GM23338 (cell line): ENCODE results near the gene TNIP2. TPM values are rescaled to one million over a fixed set of nuclear protein-coding genes. Genes with fewer than 3 reads are reported as not detected.

Experiments
- ATAC-seq: fragments of 200-7000 bp; cut with Tn5 transposase; 3 replicates; pipeline ENCODE4 v1.9.1; 2020
- DNase-seq: peaks from one replicate; pipeline ENCODE4 v3.0.0-alpha.2; 2015; ENCODE audit warnings: low spot score
- H2AFZ ChIP-seq: fragments of 200-600 bp; sonication (generic); 2 replicates; pipeline ENCODE4 v1.8.0; 2016; ENCODE audit warnings: antibody characterized with exemption, mild to moderate bottlenecking, moderate library complexity
- H3F3A ChIP-seq: fragments of 200-600 bp; sonication (generic); replicated peaks from 2 replicates; pipeline ENCODE4 v1.8.0; 2017; ENCODE audit warnings: antibody characterized with exemption, mixed run types, low read depth
- H3K27ac ChIP-seq: fragments of 200-600 bp; sonication (generic); 2 replicates; pipeline ENCODE4 v1.6.1; 2016; ENCODE audit warnings: low read depth
- H3K27me3 ChIP-seq: fragments of 200-600 bp; sonication (generic); 2 replicates; pipeline ENCODE4 v1.8.0; 2016; ENCODE audit warnings: mild to moderate bottlenecking, mixed run types, moderate library complexity; ENCODE audit not compliant: insufficient read depth
- H3K36me3 ChIP-seq: fragments of 200-600 bp; sonication (generic); 2 replicates; pipeline ENCODE4 v1.8.0; 2016; ENCODE audit warnings: mild to moderate bottlenecking; ENCODE audit not compliant: insufficient read depth
- H3K4me1 ChIP-seq: fragments of 200-600 bp; sonication (generic); 2 replicates; pipeline ENCODE4 v1.8.0; 2016; ENCODE audit warnings: mild to moderate bottlenecking, moderate library complexity; ENCODE audit not compliant: insufficient read depth
- H3K4me2 ChIP-seq: fragments of 200-600 bp; sonication (generic); 2 replicates; pipeline ENCODE4 v1.7.1; 2017; ENCODE audit warnings: mixed run types
- H3K4me3 ChIP-seq: fragments of 200-600 bp; sonication (generic); 2 replicates; pipeline ENCODE4 v1.6.1; 2016; ENCODE audit warnings: mixed run types
- H3K79me2 ChIP-seq: fragments of 200-600 bp; sonication (generic); replicated peaks from 2 replicates; pipeline ENCODE4 v1.8.0; 2017; ENCODE audit warnings: mild to moderate bottlenecking; ENCODE audit not compliant: insufficient read depth
- H3K9me2 ChIP-seq: fragments of 200-600 bp; sonication (generic); 2 replicates; pipeline ENCODE4 v1.8.0; 2017; ENCODE audit not compliant: insufficient read depth
- H4K20me1 ChIP-seq: fragments of 200-600 bp; sonication (generic); replicated peaks from 2 replicates; pipeline ENCODE4 v1.8.0; 2017; ENCODE audit warnings: mild to moderate bottlenecking; ENCODE audit not compliant: insufficient read depth
- H3K27ac Mint-ChIP-seq: 2 replicates; pipeline ENCODE4 v1.8.0; 2020; ENCODE audit warnings: inconsistent platforms, mild to moderate bottlenecking, moderate library complexity, mixed read lengths
- H3K27me3 Mint-ChIP-seq: 3 replicates; pipeline ENCODE4 v1.8.0; 2022; ENCODE audit warnings: low read depth, mild to moderate bottlenecking, moderate library complexity, mixed read lengths, inconsistent platforms; ENCODE audit not compliant: insufficient read depth, poor library complexity
- H3K36me3 Mint-ChIP-seq: 3 replicates; pipeline ENCODE4 v1.8.0; 2021; ENCODE audit warnings: low read depth, mild to moderate bottlenecking, inconsistent platforms, moderate library complexity, mixed read lengths
- H3K4me1 Mint-ChIP-seq: 3 replicates; pipeline ENCODE4 v1.8.0; 2020; ENCODE audit warnings: mild to moderate bottlenecking, inconsistent platforms, mixed read lengths
- H3K4me3 Mint-ChIP-seq: 3 replicates; pipeline ENCODE4 v1.8.0; 2021; ENCODE audit warnings: moderate library complexity, mild to moderate bottlenecking, inconsistent platforms, mixed read lengths
- H3K9me3 Mint-ChIP-seq: 3 replicates; pipeline ENCODE4 v1.8.0; 2020; ENCODE audit warnings: moderate library complexity, mild to moderate bottlenecking, inconsistent platforms, mixed read lengths
- CREB1 ChIP-seq: fragments of 250-450 bp; sonication (Bioruptor Pico); IDR thresholded peaks from 2 replicates; pipeline ENCODE4 v1.5.0; 2020; ENCODE audit warnings: low read depth, mild to moderate bottlenecking, moderate library complexity
- EZH2phosphoT487 ChIP-seq: fragments of 200-600 bp; sonication (generic); IDR thresholded peaks from one replicate; pipeline ENCODE4 v1.8.1; 2018; ENCODE audit warnings: antibody characterized with exemption; ENCODE audit not compliant: unreplicated experiment
- JUNB ChIP-seq: IDR thresholded peaks from one replicate; pipeline ENCODE4 v1.6.1; 2016; ENCODE audit warnings: antibody characterized with exemption; ENCODE audit not compliant: unreplicated experiment
- NANOG ChIP-seq: IDR thresholded peaks from 2 replicates; pipeline ENCODE4 v1.6.1; 2016; ENCODE audit warnings: antibody characterized with exemption, borderline replicate concordance
- POLR2AphosphoS5 ChIP-seq: IDR thresholded peaks from 2 replicates; pipeline ENCODE4 v1.6.1; 2016; ENCODE audit warnings: antibody characterized with exemption, low read depth
- REST ChIP-seq: IDR thresholded peaks from one replicate; pipeline ENCODE4 v1.6.1; 2018; ENCODE audit warnings: antibody characterized with exemption; ENCODE audit not compliant: unreplicated experiment
- ZNF114 ChIP-seq: fragments of 250-450 bp; sonication (Bioruptor Pico); IDR thresholded peaks from 2 replicates; pipeline ENCODE4 v1.5.0; 2020; ENCODE audit warnings: mild to moderate bottlenecking, moderate library complexity
- ZNF331 ChIP-seq: fragments of 250-450 bp; sonication (Bioruptor Pico); IDR thresholded peaks from 2 replicates; pipeline ENCODE4 v1.5.0; 2020; ENCODE audit warnings: low read depth, mild to moderate bottlenecking, moderate library complexity
- ZNF462 ChIP-seq: fragments of 250-450 bp; sonication (Bioruptor Pico); IDR thresholded peaks from 2 replicates; pipeline ENCODE4 v1.5.0; 2020; ENCODE audit warnings: mild to moderate bottlenecking, moderate library complexity
- polyA plus RNA-seq: library from polyadenylated mRNA; unstranded; fragments of >200 nt; fragmentation: Nextera tagmentation; extraction: Ambion mirVana; gene quantifications from 2 replicates; pipeline ENCODE4 v1.2.1, GENCODE V29; 2016
- total RNA-seq: library from RNA; depleted of rRNA; stranded (reverse); fragments of >200 nt; shearing (Covaris generic); gene quantifications from 2 replicates; pipeline ENCODE4 v1.2.3, GENCODE V29; 2014

Gene TNIP2
- total and polyA plus RNA-seq, 2 experiments from 2014 or later, result 34.8 to 61.4 TPM

GRCh38 chr4:2767705-2768074, 11.6 kb upstream of the TNIP2 start:
- Mint-ChIP-seq H3K4me3 (no peak overlapping the region), H3K27ac (no peak overlapping the region), H3K36me3 (peaks cover 7% of the 10 kb centered on the region; the same call in 1 of the 3 replicates), H3K27me3 (peaks cover 3% of the 10 kb centered on the region), H3K4me1 (peaks cover 11% of the 10 kb centered on the region), H3K9me3 (peaks cover 6% of the 10 kb centered on the region; the same call in 2 of the 3 replicates)
- H3K27ac ChIP-seq, result no peak overlapping the region
- no peaks in the 10 kb centered on the region for H3K9me2 ChIP-seq
- H3K4me1 ChIP-seq, result peaks cover 17% of the 10 kb centered on the region
- no peaks in the 10 kb centered on the region for H3K36me3 ChIP-seq
- no peaks in the 10 kb centered on the region for H3K79me2 ChIP-seq
- TF ChIP-seq POLR2AphosphoS5 (no peak), NANOG (no peak), REST (no peak), ZNF462 (CRISPR knock-in tag) (no peak), EZH2phosphoT487 (no peak), CREB1 (CRISPR knock-in tag) (no peak), ZNF114 (no peak), ZNF331 (CRISPR knock-in tag) (no peak), JUNB (no peak)
- ATAC-seq, result no peak
- H4K20me1 ChIP-seq, result no peaks in the 10 kb centered on the region
- DNase-seq, result no peak
- H3K27me3 ChIP-seq, result no peaks in the 10 kb centered on the region
- H3K4me3 ChIP-seq, result no peak overlapping the region
- 0 out of 2 replicates have a peak, but pooled peaks cover 3% of the 10 kb centered on the region for H3F3A ChIP-seq
- no peak overlapping the region for H2AFZ ChIP-seq
- H3K4me2 ChIP-seq, result no peak overlapping the region
